ENCODE measurements around the gene NLRP3. TPM values are rescaled to one million over a fixed set of nuclear protein-coding genes. Genes with fewer than 3 reads are reported as not detected.

Gene NLRP3
- total and polyA plus RNA-seq, 2 of the 13 experiments (the other 11 are each of a cell fraction or from before 2014, with no cell fraction given): not detected

GRCh38 chr1:247430434-247430833 lies 14.5 kb downstream of the NLRP3 start (continued):
- TF ChIP-seq TFDP2 (CRISPR knock-in tag; IDR thresholded peaks at IDR 0.05): no peak

GRCh38 chr1:247431643-247432042 lies 15.7 kb downstream of the NLRP3 start:
- intact Hi-C loops (cut with micrococcal nuclease; ENCODE audit: unreplicated experiment): no loop called here
- H4K20me1 ChIP-seq (ENCODE audit: insufficient read depth, low read length): no peaks in the 10 kb centered on the region
- DNase-seq (ENCODE audit: low spot score) (no peak), ATAC-seq (no peak), FAIRE-seq (no peak)
- H3K9me3 ChIP-seq (ENCODE audit: low read length): no peaks in the 10 kb centered on the region
- H3K4me1 ChIP-seq (ENCODE audit: insufficient read depth, low read length): no peaks in the 10 kb centered on the region
- in situ Hi-C loops (cut with HindIII; ENCODE audit: extremely low pct_ligation_motif_present, low pct_unique_long_range_greater_than_20kb): no loop called here
- ChIA-PET CTCF (ENCODE audit: low intra/inter-chr PET ratio, low total read pairs) (no interaction called here), POLR2A (no interaction called here)
- H3K4me2 ChIP-seq (ENCODE audit: low read depth, low read length): no peak overlapping the region
- H3K79me2 ChIP-seq (ENCODE audit: insufficient read depth, low read length): no peaks in the 10 kb centered on the region
- no peak overlapping the region for H3K27ac ChIP-seq (ENCODE audit: extremely low read length, insufficient read depth, low read length)
- H3K36me3 ChIP-seq (replicated peaks in 1 of 2; ENCODE audit: control insufficient read depth in 1 of 2, insufficient read depth in 2 of 2, low read length in 2 of 2): no peaks in the 10 kb centered on the region
- 47% methylated on average over 9 of the region's 9 CpGs for WGBS (ENCODE audit: low lambda C conversion rate)
- peaks cover 4 to 35% of the 10 kb centered on the region in 2 experiments; a peak in 4 of 5 replicates for H3K27me3 ChIP-seq (ENCODE audit: control insufficient read depth in 1 of 2, insufficient read depth in 2 of 2, low read length in 2 of 2)
- no peak overlapping the region for H2AFZ ChIP-seq (ENCODE audit: low read length)
- no TSS peak for BruUV-seq (replicated peaks)
- TF ChIP-seq MATR3 (CRISPR knock-in tag; IDR thresholded peaks at IDR 0.05) (no peak), CSRNP1 (CRISPR knock-in tag; IDR thresholded peaks at IDR 0.05) (no peak), RBM39 (IDR thresholded peaks at IDR 0.05; ENCODE audit: low read depth, low read length, poor library complexity, severe bottlenecking) (no peak), FOSL1 (CRISPR knock-in tag; IDR thresholded peaks at IDR 0.05; ENCODE audit: borderline replicate concordance) (no peak), ATF2 (CRISPR knock-in tag; IDR thresholded peaks at IDR 0.05) (no peak), NAIF1 (CRISPR knock-in tag; IDR thresholded peaks at IDR 0.05; ENCODE audit: borderline replicate concordance) (no peak), ATF7-NPFF (CRISPR knock-in tag; IDR thresholded peaks at IDR 0.05; ENCODE audit: low read depth) (no peak), ZNF432 (CRISPR knock-in tag; IDR thresholded peaks at IDR 0.05; ENCODE audit: borderline replicate concordance) (no peak), NKX3-1 (CRISPR knock-in tag; IDR thresholded peaks at IDR 0.05) (no peak), MAFG (CRISPR knock-in tag; IDR thresholded peaks at IDR 0.05) (no peak)
- H3K9ac ChIP-seq (ENCODE audit: insufficient read depth, low read depth, low read length): no peak overlapping the region
- H3K4me3 ChIP-seq (replicated peaks in 1 of 3; ENCODE audit: insufficient read depth in 1 of 3, low read depth in 2 of 3, low read length in 3 of 3): no peak overlapping the region

Measured in HepG2 (cell line).